SK-N-MC (cell line): Measurements from ENCODE around the gene IPO5.

ENCODE experiments used
- EZH2 ChIP-seq: fragments of 200-600 bp; sonication (generic); IDR thresholded peaks from one replicate; pipeline ENCODE4 v1.6.1; 2017; ENCODE audit warnings: antibody characterized with exemption
- POLR2AphosphoS5 ChIP-seq: IDR thresholded peaks from 2 replicates; pipeline ENCODE4 v1.6.1; 2012; ENCODE audit warnings: mild to moderate bottlenecking, low read depth, low read length, borderline replicate concordance

DNA sequence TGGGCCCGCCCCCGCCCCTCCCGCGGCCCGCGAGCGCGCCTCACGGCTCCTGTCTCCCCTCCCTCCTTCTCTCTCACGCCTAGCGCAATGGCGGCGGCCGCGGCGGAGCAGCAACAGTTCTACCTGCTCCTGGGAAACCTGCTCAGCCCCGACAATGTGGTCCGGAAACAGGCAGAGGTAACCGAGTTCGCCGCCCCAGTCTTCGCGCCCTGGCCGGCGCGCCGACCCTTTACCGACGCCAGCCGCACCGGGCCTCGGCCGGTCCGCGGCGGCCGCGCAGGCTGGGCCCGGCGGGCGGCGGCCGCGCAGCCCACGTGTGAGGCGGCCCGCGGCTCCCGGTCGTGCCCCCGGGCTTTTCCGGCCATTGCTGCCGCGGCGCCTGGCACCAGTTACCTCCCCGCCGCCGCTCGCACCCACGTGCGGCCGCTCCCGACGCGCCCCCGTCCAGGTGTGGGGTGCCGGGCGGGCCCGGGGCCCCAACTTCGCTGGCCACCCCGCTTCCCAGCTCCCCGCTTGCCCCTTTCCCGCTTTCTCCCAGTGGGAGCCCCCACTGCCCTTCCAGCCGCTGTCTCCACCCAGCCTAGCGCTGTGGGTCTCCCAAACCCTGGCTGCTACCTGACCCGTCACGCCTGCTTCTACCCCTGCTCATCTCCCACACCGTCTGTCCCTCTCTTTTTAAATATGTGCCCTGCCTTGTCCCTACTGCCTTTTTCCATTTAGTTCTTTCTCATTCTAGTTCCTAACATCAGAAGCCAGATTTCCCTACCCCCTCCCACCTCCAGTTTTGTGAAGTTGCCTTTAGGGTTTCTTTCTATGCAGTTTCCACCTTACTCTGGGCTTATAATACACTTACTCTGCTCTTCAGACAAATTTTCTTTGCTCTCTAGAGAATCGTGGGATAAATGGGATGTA, 23.4 kb downstream of the IPO5 start:
- TF ChIP-seq POLR2AphosphoS5 (peak; percentile 74), EZH2 (no peak)
